GM10266 (cell line): ENCODE results near the gene PIGQ.

Experiments
- DNase-seq: peaks from one replicate; pipeline ENCODE4 v3.0.0; 2012; ENCODE audit errors: extremely low spot score
- CTCF ChIP-seq: IDR thresholded peaks from 2 replicates; pipeline ENCODE4 v1.5.1; 2012; ENCODE audit warnings: mild to moderate bottlenecking, low read depth; ENCODE audit not compliant: control insufficient read depth, insufficient read depth; ENCODE audit errors: missing control alignments

Gene PIGQ

GRCh38 chr16:536746-537145, 33.0 kb upstream of the PIGQ start:
- DNase-seq, result no peak
- no peak for TF ChIP-seq CTCF

- DNase-seq, result no peak
- TF ChIP-seq CTCF, result no peak
Observed at GRCh38 chr16:537415-538335, 32.1 kb upstream of the PIGQ start.

DNA sequence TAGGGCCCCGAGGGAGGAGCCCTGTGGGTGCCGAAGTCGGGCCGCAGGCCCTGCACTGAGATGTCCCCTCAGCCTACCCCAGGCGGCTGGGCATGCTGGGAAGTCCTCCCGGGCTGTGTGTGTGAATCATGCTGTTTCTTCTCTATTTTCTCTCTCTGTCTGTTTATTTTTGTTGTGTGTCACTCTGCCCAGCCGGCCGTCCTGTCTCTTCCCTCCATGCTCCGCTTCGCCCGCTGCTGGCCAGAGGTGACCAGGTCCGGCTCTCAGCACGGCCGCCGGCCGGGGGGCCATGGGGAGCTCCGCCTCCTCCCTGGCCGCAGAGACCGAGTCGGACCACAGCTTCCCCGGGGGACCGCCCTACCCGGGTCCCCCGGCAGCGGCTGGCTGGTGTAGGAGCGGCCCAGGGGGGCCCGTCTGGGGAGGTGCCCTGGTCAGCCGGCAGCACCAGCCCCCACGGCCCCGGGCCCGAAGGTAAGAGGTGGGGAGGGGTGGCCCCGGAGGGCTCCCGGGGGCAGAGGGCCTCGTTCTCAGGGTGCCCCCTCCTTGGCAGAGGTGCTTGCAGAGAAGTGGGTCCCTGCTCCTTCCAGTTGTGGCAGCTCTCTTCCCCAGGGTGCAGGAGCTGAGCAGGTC, 29.8 kb upstream of the PIGQ start:
- DNase-seq, result no peak
- TF ChIP-seq CTCF, result no peak

GRCh38 chr16:540645-541340, 29.0 kb upstream of the PIGQ start:
- TF ChIP-seq CTCF, result no peak
- DNase-seq, result no peak

DNA sequence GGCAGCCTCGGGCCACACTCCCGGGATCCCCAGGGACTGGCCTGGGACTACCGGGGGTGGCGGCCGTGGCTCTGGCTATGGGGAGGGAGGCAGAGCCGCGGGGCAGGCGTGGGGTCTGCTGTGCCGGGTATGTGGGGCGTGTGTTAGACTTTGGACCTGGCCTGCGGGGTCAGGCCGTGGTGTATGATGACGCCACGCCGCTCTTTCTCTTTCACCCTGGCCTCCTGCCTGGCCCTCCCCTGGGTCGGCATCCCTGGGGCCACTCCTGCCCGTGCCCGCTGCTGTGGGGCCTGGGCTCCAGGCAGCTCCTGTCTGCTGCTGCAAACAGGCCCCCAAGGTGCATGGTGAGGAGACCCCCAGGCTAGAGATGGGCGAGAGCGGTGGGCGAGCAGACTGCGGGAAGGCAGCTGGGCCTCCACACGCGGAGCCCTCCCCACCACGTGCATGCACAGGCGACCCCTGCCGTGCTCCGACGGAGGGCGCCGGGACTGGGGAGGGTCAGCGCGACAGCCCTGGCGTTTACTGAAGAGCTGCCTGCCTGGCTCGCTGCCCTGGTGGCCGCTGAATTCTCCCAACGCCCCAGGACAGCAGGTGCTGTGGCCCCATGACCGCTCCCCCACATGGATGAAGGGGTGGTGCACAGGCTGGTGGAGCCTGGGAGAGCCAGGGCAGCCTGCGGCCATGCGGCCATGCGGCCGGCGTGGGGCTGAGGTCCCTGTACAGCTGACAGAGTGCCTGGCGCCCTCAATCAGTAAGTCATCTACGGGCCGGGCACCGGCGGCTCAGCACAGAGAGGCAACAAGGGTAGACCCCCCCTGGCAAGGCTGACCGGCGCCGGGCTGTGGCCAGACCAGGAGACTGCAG, 26.2 kb upstream of the PIGQ start:
- no peak for TF ChIP-seq CTCF
- no peak for DNase-seq

DNA sequence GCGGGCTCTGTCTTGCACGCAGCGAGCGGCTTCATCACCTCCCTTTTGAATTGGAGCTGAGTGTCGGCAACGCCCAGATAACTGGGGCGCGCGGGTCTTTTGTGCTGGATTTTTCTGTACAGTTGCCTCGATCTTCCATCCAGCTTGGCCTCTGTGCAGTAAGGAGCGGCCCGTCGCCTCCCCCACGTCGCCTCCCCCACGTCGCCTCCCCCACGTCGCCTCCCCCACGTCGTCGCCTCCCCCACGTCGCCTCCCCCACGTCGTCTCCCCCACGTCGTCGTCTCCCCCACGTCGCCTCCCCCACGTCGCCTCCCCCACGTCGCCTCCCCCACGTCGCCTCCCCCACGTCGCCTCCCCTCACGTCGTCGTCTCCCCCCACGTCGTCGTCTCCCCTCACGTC, 25.3 kb upstream of the PIGQ start:
- no peak for TF ChIP-seq CTCF
- no peak for DNase-seq
